ENCODE results near the gene SSTR5.

DNA sequence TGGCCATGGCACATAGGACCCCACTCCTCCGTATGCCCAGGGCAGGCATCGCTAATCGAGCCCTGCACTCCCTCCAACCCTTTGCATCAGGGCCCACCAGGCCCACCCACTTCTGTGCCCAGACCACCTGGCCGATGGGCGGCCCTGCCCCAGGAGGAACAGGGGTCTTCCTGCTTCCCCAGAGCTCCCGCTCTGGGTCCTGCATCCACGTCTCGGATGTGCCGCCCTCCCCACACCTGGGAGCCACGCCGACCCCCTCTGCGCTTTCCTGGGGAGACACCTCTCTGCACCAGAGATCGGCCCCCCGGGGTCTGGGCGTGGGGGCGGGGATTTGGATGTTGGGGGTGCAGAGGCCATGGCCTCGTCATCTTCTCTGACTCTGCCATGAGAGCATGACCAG lies 21.1 kb upstream of the SSTR5 start:
- no peak for TF ChIP-seq POLR2A (IDR thresholded peaks at IDR 0.05)
- TF ChIP-seq, protein P1, sequence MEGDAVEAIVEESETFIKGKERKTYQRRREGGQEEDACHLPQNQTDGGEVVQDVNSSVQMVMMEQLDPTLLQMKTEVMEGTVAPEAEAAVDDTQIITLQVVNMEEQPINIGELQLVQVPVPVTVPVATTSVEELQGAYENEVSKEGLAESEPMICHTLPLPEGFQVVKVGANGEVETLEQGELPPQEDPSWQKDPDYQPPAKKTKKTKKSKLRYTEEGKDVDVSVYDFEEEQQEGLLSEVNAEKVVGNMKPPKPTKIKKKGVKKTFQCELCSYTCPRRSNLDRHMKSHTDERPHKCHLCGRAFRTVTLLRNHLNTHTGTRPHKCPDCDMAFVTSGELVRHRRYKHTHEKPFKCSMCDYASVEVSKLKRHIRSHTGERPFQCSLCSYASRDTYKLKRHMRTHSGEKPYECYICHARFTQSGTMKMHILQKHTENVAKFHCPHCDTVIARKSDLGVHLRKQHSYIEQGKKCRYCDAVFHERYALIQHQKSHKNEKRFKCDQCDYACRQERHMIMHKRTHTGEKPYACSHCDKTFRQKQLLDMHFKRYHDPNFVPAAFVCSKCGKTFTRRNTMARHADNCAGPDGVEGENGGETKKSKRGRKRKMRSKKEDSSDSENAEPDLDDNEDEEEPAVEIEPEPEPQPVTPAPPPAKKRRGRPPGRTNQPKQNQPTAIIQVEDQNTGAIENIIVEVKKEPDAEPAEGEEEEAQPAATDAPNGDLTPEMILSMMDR (IDR thresholded peaks at IDR 0.05): no peak
